Activated CD4-positive, alpha-beta T cell treated with anti-CD3 and anti-CD28 coated beads, Interleukin-2, Interleukin-6, amounts not matched to agents 100 ng/mL and 50 ng/mL, durations not matched to agents 16 hours and 8 hours (primary cell): ENCODE results near the gene DOK4.

ENCODE experiments used
- DNase-seq: peaks from one replicate; pipeline ENCODE4 v3.0.0-alpha.2; 2020

DOK4 gene

DNA sequence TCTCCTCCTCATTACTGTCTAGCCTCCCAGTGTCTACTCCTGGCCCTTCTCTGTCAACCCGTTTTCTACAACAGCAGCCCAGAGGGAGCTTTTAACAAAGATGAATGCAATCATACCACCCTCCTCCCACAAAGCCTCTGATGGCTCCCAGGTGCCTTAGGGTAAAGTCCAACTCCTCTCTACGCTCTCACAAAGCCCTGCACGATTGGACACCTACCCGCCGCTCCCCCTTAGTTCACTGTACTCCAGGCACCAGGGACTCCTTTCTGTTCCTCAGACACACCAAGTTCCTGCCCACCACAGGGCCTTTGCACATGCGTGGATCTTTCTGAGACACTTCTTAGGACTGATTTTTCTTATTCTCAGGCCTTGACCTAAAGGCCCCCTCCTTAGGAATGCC lies 32.6 kb upstream of the DOK4 start:
- no peak for DNase-seq

DNA sequence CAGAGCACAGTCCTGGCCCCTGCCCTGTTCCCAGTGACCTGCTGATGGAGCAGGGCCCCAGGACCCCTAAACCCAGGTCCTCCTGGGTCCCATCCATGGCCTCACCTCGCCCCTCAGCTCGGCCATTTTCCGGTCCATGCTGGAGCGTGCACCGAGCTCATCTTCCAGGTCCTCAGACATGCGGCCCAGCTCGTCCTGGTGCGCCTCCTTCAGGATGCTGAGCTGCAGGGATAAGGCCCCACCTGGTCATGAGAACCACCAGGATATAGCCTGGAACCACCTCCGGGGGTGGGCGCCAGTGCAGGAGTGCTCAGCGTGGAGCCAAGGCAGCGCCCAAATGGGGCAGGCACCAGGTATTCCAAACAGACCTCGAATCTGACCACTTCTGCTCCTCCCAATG lies 32.2 kb upstream of the DOK4 start:
- DNase-seq: no peak

DNA sequence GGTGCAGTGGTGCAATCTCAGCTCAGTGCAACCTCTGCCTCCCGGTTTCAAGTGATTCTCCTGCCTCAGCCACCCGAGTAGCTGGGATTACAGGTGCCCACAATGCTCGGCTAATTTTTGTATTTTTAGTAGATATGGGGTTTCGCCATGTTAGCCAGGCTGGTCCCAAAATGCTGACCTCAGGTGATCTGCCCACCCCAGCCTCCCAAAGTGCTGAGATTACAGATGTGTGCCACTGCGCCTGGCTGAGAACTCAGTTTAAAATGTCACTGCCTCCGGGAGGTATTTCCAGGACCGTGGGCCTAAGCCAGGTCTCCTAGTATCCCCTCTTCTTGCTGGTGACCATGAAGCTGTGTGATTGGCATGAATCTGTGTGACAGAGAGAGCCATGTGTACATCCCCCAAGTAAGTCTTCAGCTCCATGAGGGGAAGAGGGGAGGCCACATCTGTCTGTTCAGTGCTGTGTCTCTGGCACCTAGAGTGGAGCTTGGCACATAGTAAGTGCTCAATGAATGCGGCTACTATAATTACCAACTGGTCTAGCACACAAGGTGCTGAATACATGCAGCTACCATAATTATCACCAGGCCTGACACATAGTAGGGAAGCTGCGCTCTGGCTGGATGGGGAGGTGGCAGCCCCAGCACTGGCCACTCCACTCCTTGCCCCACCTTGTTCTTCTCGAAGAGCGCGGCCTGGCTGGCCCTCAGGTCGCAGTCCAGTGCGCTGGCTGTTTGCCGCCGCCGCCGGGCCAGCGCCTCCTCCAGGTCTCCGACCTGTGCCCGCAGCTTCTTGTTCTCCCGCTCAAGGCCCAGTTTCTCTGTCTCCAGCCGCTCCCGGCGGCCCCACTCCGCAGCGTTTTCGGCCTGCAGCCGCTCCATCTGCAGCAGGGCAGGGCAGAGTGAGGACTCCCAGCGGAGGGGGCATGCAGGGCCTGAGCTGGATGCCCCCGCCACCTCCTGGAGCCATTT lies 31.4 kb upstream of the DOK4 start:
- no peak for DNase-seq

DNA sequence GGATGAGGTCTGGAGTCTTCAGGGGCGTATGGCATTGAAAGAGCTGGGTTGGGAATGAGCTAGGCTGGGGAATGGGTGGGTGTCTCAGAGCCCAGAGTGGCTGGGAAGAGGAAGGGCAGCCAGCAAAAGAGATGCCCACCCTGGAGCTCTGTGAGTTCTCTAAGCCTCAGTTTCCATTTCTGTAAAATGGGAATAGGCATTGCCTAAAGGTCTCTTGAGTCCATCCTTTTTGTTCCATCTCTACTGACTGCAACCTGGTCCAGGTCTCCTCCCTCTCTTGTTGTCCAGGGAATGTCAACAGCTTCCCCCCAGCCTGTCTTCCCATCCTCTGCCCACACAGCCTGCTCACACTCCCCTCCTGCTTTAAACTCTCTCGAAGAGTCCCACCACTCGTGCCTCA lies 30.5 kb upstream of the DOK4 start:
- no peak for DNase-seq

DNA sequence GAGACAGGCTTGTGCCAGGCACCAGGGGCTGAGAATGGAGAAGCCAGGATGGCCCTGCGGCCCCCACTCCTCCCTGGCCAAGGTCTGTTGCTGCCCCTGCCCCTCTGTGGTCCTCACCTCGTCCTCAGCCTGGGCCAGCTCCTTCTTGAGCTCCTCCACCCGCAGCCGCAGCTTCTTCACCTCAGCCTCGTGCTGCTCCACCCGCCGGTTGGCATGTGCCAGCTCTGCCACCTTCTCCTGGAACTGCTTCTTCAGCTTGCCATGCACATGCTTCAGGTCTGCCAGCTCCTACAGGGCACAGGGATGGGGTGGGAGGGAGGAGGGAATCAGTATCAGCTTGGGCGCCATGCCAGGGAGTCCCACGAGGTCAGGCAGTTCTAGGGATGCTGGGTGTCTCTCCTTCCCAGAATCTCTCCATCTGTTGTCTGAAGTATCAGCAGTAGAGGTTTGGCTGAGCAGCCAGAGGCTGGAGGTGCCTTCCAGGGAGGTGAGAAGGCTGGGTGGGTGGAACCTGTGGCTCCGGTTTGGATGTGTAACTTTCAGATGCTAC lies 30.0 kb upstream of the DOK4 start:
- DNase-seq: no peak

DNA sequence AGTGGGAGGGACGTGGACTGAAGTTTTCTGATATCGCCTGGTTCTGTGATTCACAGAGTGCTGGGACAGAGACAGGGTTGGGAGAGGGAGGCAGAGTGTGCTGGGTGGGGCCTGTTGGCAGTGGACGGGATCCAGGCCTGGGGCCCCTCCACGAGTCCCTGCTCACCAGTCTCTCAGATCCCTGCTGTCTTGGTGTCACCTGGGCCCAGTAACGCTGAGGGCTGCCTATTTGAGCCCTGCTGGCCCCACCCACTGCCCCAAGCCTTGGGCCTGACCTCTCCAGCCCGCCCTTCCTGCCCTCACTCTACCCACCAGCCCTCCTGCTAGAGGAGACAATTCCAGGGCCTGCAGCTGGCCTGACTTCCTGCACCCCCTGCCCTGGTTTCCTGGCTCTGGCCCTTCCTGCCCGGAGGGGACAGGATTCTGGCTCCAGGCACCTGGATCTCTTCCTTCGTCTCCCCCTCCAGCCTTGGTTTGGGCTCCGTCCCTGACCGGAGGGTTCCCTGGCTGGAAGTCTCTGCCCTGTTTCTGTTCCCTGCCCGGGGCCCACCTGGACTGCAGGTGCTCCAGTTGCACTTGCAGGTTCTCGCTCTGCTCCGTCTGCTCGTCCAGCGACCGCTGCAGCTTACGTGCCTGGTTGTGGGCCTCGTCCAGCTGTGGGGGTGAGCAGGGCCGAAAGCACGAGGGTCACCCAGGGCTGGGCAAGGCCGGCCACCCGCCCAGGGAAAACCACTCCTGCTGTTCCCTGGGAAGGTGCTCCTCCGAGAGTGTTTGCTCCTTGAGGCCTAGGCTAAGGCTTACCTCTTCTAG lies 28.7 kb upstream of the DOK4 start:
- DNase-seq: no peak

DNA sequence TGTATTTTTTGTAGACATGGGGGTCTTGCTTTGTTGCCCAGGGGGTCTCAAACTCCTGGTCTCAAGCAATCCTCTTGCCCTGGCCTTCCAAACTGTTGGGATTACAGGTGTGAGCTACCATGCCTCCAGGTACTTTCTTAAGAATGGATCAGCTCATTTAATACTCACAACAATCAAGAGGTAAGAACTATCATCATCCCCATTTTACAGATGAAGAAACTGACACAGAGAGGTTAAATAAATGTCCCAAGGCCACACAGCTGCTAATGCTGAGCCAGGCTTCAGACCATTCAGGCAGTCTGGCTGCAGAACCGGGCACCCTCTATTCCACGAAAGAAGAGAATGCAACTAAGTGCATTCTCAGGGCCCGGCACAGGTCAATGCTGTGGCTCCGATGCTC lies 28.1 kb upstream of the DOK4 start:
- DNase-seq: no peak

DNA sequence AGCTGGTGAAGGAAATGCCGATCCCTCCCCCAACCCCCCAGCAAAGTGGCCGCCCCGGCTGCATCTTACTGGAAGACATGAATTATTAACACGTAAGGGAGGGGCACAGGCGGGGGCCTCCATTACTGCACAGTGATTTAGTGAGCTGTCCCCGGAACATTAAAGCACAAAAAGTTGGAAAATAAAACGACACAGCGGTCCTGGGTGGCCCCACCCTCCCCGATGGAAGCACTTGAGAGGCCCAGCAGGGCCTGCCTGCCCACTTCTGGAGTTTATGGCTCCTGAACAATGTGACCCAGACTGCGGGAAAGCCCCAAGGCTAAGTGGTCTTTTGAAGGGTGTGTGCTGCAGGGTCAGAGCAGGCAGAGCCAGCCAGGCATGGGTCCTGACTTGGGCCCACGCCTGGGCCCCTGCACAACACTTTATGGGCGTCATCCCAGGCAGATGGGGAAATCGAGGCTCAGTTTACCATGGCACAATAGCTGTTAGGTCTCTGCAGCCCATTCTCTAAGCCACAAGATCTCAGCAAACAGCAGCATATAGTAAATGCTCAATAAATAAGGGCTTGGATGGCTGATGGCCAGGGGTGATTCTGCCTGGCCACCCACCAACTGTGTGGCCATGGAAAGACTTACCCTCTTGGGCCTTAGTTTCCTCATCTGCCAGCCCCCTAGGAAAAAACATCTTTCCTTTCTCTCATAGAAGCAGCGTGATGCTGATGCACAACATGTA lies 27.2 kb upstream of the DOK4 start:
- no peak for DNase-seq

DNA sequence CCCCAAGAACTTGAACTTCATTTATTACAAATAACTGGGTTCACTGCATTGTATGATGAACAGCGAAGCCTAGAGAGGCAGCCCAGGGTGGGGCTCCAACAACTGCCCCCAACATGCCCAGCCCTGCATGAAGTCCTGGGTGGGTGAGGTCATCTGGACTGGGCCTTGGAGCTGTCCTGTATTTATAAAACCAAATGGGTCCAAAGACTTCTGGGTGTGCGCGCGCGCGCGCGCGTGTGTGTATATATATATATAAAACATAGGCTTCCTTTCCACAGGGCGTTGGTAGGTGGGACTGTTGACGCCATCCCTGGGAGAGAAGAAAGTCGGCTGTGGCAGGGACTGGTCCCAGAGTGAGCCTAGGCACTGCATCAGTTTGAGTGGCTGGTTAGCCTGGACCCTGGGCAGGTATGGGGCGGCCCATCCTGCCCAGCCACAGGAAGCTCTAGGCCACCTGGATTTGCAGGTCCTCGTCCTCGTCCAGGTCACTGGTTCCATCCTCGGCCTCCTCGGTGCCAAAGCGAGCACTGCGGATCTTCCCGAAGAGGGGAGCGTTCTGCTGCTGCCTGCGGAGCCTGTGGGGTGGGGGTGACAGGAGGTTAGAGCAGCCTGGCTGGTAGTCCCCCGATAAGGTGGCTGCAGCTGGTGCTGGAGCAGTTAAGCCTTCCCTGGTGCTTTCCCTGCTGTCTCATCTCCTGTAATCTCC lies 26.2 kb upstream of the DOK4 start:
- no peak for DNase-seq

DNA sequence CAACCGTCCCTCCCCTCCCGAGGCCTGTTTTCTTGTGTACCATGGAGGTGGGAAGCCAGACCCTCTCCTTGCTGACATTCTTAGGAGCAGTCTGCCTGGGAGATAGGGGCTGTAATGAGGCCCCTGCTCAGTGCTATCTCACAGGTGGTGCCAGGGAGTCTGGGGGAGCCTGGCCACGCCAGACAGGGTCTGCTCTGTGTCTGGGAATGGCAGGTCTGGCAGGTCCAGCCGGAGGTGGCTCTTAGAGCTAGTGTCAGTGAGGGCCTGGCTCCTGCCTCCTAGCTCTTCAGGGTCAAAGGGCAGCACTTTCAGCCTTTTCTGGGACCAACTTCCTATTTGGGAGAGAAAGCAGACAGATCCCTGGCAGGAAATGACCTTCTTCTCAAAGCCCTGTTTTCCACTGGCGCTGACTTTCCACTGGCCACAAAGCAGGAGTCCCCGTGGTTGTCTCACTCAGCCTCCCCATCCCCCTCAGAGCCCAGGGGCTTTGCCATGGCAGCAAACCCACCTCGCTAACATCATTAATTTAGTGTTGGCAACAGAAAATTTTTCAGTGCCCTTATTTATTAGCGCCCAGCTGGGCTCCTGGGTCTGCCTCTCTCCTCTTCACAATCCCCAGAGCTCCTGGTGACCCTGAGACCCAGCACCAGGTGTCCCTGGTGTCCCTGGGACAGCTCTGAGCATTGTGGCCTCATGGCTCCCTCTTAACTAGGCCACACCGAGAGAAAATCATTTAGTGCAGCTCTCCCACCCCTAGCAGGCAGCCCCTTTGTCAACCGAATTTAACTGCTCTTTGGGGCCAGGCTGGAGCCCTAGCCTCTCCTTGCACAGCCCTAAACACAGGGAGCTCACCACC lies 24.0 kb upstream of the DOK4 start:
- no peak for DNase-seq

DNA sequence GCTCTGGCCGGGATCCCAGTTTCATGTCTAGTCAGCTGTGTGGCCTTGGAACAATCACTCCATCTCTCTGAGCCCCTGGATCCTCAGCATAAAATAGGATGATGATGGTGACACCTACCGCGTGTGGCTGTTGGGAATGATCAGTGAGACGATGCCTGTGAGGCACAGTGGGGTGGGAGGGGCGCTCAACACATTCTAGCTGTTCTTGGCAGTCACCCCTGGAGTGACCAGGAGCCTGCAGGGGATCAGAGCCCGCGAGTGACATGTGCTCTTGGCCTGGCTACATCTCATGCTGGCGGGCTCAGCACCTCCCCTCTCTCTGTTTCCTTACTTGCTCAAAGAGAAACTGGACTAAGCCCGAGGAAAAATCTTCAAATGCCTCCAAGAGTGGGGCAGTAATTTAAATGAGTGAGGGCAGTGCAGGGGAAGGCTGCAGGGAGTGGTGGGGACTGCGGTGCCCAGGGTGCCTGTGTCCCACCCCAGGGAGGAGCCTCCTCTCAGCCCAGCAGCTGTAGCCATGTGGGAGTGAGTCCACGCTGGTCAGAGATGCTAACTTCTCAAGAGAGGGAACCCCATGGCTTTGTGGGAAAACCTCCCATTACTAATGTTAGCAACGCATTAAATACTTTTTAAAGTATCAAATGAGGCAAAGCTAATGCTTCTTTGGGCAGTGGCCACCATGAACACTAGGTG lies 23.1 kb upstream of the DOK4 start:
- no peak for DNase-seq

DNA sequence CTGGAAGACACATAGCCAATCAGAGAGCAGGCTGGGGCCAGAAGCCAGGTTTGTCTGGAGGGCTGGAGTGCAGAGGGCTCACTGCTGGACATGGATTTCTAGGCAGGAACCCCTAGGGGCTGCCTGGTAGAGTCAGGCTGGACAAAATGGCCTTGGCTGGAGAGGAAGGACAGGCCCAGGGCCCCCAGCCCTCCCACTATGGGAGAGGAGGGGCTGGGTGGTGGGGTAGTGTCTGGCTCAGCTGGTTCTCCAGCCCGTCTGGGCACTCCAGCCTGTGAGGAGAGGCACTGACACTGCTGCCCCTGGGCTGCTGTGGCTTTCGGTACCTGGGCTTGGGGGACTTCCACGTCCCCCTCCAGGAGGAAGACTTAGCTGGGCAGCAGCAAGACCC lies 21.7 kb upstream of the DOK4 start:
- DNase-seq: no peak

DNA sequence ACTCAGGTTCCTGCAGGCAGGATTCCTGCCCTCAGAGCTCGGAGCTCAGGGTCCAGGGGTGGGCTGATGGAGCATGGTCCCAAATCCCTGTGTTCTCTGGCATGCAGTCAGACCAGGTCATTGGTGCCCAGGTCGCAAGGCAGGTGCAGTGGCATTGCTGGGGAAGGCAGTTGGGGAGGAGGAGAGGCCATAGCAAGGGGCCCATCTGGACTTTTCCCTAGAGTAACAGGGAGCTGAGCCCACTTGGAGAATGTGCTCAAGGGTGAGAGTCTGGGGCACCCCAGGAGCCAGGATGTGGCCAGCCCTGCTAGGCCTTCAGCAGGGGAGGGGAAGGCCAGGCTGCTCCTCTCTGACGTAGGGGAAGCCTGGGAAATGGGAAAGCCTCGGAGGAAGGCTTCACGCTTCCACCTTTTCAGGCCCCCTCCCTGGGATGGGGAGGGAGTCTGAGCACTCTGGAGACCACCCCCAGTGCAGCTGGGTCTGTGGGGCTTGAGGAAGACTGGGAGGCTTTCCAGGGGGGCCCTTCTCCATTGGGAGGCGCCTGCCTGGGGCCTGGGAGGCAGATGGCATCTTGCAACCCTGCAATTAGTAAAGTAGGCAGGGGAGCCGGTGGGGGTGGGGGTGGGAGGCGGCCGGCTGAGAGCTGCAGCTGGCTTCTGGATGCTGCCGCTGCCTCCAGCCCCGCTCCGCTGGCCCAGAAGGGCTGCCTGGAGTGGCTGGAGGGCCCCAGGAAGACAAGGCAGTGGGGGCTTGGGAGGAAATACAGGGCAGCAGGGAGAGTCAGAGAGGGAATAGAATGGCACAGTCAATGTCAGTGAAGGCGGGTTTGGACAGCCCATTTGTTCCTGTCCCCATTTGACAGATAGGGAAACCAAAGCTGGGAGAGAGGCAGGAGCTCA lies 21.1 kb upstream of the DOK4 start:
- no peak for DNase-seq

DNA sequence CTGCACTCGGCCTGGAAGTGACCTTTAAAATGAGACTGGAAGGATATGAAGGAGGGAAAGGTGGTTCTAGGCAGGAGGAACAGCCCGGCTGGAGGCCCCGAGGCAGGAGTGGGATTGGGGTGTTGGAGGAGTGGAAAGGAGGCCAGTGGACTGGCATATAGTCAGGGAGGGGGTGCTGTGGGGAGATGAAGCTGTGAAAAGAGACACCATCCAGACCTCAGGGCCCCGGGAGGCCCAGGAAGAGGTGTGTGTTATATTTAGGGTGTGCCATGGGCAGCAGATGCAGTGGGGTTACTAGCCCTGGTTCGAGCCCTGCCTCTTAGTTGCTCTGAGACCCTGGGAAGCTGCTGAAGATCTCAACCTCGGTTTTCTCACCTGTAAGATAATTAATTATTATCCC lies 18.9 kb upstream of the DOK4 start:
- no peak for DNase-seq

DNA sequence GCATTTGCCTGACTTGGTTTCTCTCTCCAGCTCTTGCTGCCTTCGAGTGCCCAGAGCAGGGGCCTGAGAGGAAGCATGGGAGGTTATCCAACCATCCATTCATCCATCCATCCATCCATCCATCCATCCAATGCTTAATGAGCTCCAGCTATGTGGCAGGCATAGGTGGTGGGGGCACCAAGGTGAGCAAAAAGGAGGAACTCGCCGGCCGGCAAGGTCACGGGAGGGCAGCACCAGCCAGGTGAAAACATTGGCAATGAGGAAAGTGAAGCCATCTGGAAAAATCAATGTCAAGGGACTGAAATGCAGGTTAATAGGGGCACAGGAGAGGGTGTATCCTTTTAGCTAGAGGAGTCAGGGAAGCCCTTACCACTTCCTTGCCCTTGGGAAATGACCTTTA lies 18.2 kb upstream of the DOK4 start:
- DNase-seq: no peak

DNA sequence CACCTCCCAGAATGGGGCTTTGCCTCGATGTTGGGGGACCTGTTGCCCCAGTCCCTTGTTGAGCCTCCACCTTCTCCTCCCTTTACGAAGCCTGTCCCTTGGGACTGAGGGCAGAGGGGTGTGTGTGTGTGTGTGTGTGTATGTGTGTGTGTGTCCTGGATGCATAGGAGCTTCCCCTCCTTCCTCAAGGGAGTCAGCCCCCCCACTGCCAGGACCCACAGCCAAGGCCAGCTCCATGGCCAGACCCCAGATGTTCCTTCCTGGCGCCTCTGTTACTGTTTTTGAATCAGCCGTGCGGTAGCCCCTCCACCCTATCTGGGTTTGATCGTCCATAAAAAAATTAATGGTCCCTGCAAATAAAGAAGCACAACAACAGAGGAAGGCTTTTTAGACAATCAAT lies 17.7 kb upstream of the DOK4 start:
- DNase-seq: no peak

DNA sequence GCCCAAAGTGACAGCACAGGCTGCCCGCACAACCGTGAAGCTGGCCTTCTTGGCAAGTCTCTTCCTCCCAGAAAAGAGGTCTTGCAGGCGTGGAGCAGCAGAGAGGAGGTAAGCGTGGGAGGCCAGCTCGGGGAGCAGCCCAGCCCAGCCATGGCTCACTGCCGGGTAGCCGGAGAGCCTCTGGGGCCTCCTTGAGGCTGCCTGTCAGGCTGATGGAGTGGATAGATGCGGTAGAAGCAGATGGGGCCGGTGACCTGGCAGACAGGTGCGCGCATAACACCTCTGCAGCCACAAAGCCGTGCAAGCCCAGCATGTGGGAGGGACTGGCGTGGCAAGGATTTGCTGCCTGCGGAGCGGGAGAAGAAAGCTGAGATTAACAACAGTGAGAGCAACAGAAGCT lies 17.1 kb upstream of the DOK4 start:
- no peak for DNase-seq

DNA sequence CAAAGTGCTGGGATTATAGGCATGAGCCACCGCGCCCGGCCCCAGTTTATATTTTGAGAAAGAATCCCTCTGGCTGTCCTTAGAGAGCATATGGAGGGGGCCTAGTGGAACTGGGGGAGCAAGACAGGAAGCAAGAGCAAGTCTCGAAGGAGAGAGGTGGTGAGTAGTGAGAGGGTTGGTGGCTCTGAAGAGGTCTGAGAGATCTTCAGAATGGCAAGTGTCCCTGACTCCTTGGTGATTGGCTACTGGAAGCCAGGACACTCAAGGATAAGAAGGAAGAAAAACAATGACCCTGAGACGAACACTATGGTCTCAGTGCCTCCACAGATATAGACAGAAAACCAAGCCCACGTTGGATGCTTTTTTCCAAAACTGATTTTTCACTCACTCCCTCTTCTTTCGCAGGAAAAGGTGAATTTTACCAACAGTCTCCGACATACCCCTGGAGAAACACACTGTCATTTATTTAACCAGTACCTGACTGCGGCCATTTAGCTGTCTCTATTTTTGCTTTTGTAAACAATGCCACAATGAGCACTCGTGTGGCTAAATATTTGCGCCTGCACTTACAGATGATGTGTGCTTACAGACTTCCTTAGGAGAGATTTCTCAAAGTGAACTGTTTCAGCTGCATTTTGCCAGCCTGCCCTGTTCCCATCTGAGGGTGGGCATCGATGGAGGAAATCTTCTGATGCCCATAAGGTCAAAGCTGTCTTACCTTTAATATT lies 15.9 kb upstream of the DOK4 start:
- DNase-seq: no peak

DNA sequence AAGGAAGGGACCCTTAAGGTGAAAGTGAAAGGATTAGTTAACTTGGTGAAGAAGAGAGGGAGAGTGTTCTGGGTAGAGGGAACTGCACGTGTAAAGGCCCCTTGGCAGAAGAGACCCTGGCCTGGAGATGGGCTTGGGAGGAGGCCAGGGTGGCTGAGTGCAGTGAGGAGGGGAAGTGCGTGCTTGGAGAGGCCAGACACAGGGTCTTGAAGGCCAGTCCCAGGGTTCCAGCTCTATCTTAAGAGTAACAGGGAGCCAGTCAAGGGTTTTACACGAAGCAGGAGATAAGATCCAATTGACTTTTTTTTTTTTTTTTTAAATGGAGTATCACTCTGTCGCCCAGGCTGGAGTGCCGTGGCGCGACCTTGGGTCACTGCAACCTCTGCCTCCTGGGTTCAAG lies 15.2 kb upstream of the DOK4 start:
- no peak for DNase-seq
